ENCODE data around the gene ATRNL1. TPM values are rescaled to one million over a fixed set of nuclear protein-coding genes. Genes with fewer than 3 reads are reported as not detected.

ATRNL1 gene
- total RNA-seq, 4 donors from 2014 or later, result 0.93 to 19.0 (median 8.7) TPM

DNA sequence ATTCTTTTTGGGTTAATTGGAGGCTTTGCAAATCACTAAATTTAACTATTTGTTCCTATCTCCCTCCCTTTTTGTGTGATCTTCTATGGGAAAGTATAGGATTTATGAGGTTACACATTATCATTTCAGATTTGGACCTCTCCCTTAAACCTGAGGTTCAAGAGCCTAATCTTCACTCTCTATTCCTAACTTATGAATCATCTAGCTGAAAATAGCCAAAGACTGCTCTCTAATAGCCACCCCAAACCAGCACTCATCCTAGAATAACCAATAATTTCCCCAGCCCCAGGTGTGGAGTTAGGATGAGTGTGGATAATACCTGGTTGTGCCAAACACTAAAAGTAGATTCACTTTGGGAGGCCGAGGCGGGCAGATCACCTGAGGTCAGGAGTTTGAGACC lies 680.7 kb downstream of the ATRNL1 start:
- H3K9me3 ChIP-seq, result no peaks in the 10 kb centered on the region
- no peak for TF ChIP-seq POLR2AphosphoS5 (IDR thresholded peaks at IDR 0.05)
- no peak for TF ChIP-seq EP300 (IDR thresholded peaks at IDR 0.05)
- TF ChIP-seq, protein P1, sequence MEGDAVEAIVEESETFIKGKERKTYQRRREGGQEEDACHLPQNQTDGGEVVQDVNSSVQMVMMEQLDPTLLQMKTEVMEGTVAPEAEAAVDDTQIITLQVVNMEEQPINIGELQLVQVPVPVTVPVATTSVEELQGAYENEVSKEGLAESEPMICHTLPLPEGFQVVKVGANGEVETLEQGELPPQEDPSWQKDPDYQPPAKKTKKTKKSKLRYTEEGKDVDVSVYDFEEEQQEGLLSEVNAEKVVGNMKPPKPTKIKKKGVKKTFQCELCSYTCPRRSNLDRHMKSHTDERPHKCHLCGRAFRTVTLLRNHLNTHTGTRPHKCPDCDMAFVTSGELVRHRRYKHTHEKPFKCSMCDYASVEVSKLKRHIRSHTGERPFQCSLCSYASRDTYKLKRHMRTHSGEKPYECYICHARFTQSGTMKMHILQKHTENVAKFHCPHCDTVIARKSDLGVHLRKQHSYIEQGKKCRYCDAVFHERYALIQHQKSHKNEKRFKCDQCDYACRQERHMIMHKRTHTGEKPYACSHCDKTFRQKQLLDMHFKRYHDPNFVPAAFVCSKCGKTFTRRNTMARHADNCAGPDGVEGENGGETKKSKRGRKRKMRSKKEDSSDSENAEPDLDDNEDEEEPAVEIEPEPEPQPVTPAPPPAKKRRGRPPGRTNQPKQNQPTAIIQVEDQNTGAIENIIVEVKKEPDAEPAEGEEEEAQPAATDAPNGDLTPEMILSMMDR (IDR thresholded peaks at IDR 0.05), result no peak
- TF ChIP-seq POLR2A (IDR thresholded peaks at IDR 0.05), result no peak
- H3K27ac ChIP-seq, result no peak overlapping the region
- H3K4me3 ChIP-seq, result no peak overlapping the region
- H3K4me1 ChIP-seq, result no peaks in the 10 kb centered on the region
- H3K36me3 ChIP-seq, result no peaks in the 10 kb centered on the region
- no peaks in the 10 kb centered on the region for H3K27me3 ChIP-seq
- ATAC-seq, result no peak
- no CpG with 5 or more reads among the region's 2 CpGs for WGBS, 2 donors (ENCODE audit: low coverage in 1 of 2)

DNA sequence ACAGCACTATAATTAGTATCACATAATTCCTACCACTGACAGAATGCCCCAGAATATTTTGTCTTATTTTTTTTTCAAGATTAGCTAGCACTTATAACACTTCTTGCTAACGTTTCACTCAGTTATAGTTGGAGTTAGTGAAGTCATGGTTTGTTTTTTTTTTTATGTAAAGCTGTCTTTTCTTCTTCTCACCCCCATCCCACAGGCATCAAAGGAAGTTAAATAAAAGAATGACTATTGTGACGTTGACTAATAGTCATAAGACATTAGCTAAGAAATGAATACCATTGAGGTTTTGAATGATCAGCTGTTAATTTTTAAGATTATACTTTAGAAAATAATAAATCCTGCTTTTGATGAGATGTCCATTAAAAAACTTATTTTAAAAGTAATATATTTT lies 681.6 kb downstream of the ATRNL1 start:
- no peaks in the 10 kb centered on the region for H3K36me3 ChIP-seq
- 15 to 36% methylated on average over 2 of the region's 2 CpGs for WGBS, 2 donors (ENCODE audit: low coverage in 1 of 2)
- H3K4me1 ChIP-seq, result no peaks in the 10 kb centered on the region
- no peak overlapping the region for H3K4me3 ChIP-seq
- TF ChIP-seq POLR2AphosphoS5 (IDR thresholded peaks at IDR 0.05) (no peak), POLR2A (IDR thresholded peaks at IDR 0.05) (no peak), EP300 (IDR thresholded peaks at IDR 0.05) (no peak)
- TF ChIP-seq, protein P1 (IDR thresholded peaks at IDR 0.05), result no peak
- H3K27ac ChIP-seq, result no peak overlapping the region
- ATAC-seq, result no peak
- H3K9me3 ChIP-seq, result no peaks in the 10 kb centered on the region
- no peaks in the 10 kb centered on the region for H3K27me3 ChIP-seq

DNA sequence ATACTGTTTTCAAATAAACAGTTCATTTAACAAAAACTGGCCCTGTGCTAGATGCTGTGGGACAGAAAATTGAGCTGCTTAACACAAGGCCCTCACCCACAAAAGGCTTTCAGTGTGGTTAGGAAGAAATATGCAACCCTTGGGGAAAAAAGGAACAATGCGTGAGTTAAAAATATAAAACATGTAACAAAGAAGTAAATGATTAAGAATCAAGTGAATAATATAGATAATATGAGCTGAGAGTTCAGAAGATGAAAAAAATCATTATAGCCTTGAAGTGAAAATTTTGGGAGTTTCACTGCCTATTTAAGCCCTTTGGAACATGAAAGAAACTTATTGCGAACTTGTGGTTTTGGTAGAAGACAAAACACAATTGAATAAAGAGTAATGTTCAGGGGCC lies 684.5 kb downstream of the ATRNL1 start:
- H3K27ac ChIP-seq, result no peak overlapping the region
- no peak overlapping the region for H3K4me3 ChIP-seq
- WGBS, 2 donors (ENCODE audit: low coverage in 1 of 2), result 71 to 93% methylated on average over 1 to 2 of the region's 2 CpGs
- no peaks in the 10 kb centered on the region for H3K4me1 ChIP-seq
- H3K36me3 ChIP-seq, result no peaks in the 10 kb centered on the region
- no peak for TF ChIP-seq POLR2AphosphoS5 (IDR thresholded peaks at IDR 0.05)
- no peak for TF ChIP-seq EP300 (IDR thresholded peaks at IDR 0.05)
- TF ChIP-seq, protein P1 (IDR thresholded peaks at IDR 0.05), result no peak
- TF ChIP-seq POLR2A (IDR thresholded peaks at IDR 0.05), result no peak
- no peaks in the 10 kb centered on the region for H3K9me3 ChIP-seq
- ATAC-seq, result no peak
- H3K27me3 ChIP-seq, result no peaks in the 10 kb centered on the region

DNA sequence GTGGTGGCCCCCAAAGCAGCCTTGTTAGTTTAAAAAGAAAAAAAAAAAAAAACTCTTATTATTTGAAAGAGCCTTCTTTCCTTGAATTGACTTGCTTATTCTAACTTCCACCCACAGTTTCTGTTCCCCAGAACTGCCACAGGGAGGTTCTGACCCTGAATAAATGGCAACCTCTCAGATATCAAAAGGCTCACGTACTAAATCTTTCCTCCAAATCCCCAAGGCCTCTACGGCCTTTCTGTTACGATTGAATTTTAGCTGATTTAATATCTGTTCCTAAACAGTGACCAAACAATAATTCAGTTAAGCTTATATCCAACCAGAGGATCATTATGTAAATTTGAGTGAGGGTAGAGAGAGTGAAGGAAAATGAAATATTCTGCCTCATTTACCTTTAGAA lies 697.1 kb downstream of the ATRNL1 start:
- 54 to 66% methylated on average over 3 of the region's 3 CpGs for WGBS, 2 donors (ENCODE audit: low coverage in 1 of 2)
- Histone ChIP-seq H3K4me3 (no peak overlapping the region), H3K36me3 (no peaks in the 10 kb centered on the region), H3K4me1 (no peaks in the 10 kb centered on the region), H3K27me3 (no peaks in the 10 kb centered on the region), H3K9me3 (peaks cover 0 to 5% (median 0%) of the 10 kb centered on the region in 3 donors), H3K27ac (no peak overlapping the region)
- no peak for TF ChIP-seq POLR2A (IDR thresholded peaks at IDR 0.05)
- TF ChIP-seq, protein P1 (IDR thresholded peaks at IDR 0.05), result no peak
- TF ChIP-seq EP300 (IDR thresholded peaks at IDR 0.05), result no peak
- TF ChIP-seq POLR2AphosphoS5 (IDR thresholded peaks at IDR 0.05), result no peak
- ATAC-seq, result no peak

DNA sequence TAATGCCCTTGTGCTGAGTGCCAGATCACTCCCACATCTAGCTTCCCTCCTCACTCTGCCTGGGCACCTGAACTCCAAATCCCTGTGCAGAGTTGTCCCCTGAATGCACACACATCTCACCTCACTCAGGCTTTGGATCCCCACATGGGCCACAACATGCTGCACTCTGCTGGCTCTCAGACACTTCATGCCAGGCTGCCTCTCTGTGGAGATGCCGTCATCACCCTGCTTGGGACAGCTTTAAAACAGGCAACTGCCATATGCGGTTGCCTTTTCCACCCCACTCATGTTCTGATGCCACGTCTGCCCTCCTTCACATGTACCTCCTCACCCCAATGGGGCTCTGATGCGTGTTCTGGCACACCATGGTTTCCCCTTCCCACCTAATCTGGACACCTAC lies 702.8 kb downstream of the ATRNL1 start:
- Histone ChIP-seq H3K9me3 (peaks cover 0 to 11% (median 0%) of the 10 kb centered on the region in 3 donors), H3K27me3 (no peaks in the 10 kb centered on the region), H3K4me1 (no peaks in the 10 kb centered on the region), H3K36me3 (no peaks in the 10 kb centered on the region), H3K4me3 (no peak overlapping the region), H3K27ac (no peak overlapping the region)
- no peak for ATAC-seq
- 80 to 100% methylated on average over 1 to 2 of the region's 4 CpGs for WGBS, 2 donors (ENCODE audit: low coverage in 1 of 2)
- TF ChIP-seq EP300 (IDR thresholded peaks at IDR 0.05), result no peak
- no peak for TF ChIP-seq POLR2AphosphoS5 (IDR thresholded peaks at IDR 0.05)
- no peak for TF ChIP-seq POLR2A (IDR thresholded peaks at IDR 0.05)
- TF ChIP-seq, protein P1 (IDR thresholded peaks at IDR 0.05), result no peak
